Measurements from ENCODE around the gene GAB1.

GAB1 gene

GRCh38 chr4:143351774-143352451 lies 15.2 kb downstream of the GAB1 start:
- H3K9me3 ChIP-seq (ENCODE audit: control insufficient read depth, low read depth, low read length), result no peaks in the 10 kb centered on the region
- H3K4me3 ChIP-seq (ENCODE audit: low read length), result no peak overlapping the region
- no peak overlapping the region for H3K27ac ChIP-seq (ENCODE audit: low read length)
- no peak overlapping the region for H3K9ac ChIP-seq (ENCODE audit: low read length)
- no peaks in the 10 kb centered on the region for H3K27me3 ChIP-seq (ENCODE audit: control insufficient read depth, insufficient read depth, low read length)
- H3K36me3 ChIP-seq (ENCODE audit: control insufficient read depth, low read depth, low read length), result no peaks in the 10 kb centered on the region
- H3K4me1 ChIP-seq (ENCODE audit: control insufficient read depth, low read depth, low read length), result peaks cover 45% of the 10 kb centered on the region

- peaks cover 52% of the 10 kb centered on the region for H3K4me1 ChIP-seq (ENCODE audit: control insufficient read depth, low read depth, low read length)
- no peaks in the 10 kb centered on the region for H3K27me3 ChIP-seq (ENCODE audit: control insufficient read depth, insufficient read depth, low read length)
- H3K27ac ChIP-seq (ENCODE audit: low read length), result no peak overlapping the region
- no peaks in the 10 kb centered on the region for H3K36me3 ChIP-seq (ENCODE audit: control insufficient read depth, low read depth, low read length)
- H3K4me3 ChIP-seq (ENCODE audit: low read length), result no peak overlapping the region
- no peak overlapping the region for H3K9ac ChIP-seq (ENCODE audit: low read length)
- H3K9me3 ChIP-seq (ENCODE audit: control insufficient read depth, low read depth, low read length), result no peaks in the 10 kb centered on the region
These were observed 16.0 kb downstream of the GAB1 start for GRCh38 chr4:143352720-143353119.

GRCh38 chr4:143353797-143354196 lies 17.1 kb downstream of the GAB1 start:
- Histone ChIP-seq H3K4me1 (ENCODE audit: control insufficient read depth, low read depth, low read length) (peaks cover 53% of the 10 kb centered on the region), H3K4me3 (ENCODE audit: low read length) (no peak overlapping the region), H3K9me3 (ENCODE audit: control insufficient read depth, low read depth, low read length) (no peaks in the 10 kb centered on the region), H3K36me3 (ENCODE audit: control insufficient read depth, low read depth, low read length) (no peaks in the 10 kb centered on the region), H3K9ac (ENCODE audit: low read length) (no peak overlapping the region), H3K27me3 (ENCODE audit: control insufficient read depth, insufficient read depth, low read length) (no peaks in the 10 kb centered on the region), H3K27ac (ENCODE audit: low read length) (no peak overlapping the region)

GRCh38 chr4:143354990-143355389 lies 18.3 kb downstream of the GAB1 start:
- Histone ChIP-seq H3K36me3 (ENCODE audit: control insufficient read depth, low read depth, low read length) (no peaks in the 10 kb centered on the region), H3K4me1 (ENCODE audit: control insufficient read depth, low read depth, low read length) (peaks cover 65% of the 10 kb centered on the region), H3K27me3 (ENCODE audit: control insufficient read depth, insufficient read depth, low read length) (no peaks in the 10 kb centered on the region), H3K4me3 (ENCODE audit: low read length) (peak overlapping the region; percentile 4), H3K9me3 (ENCODE audit: control insufficient read depth, low read depth, low read length) (no peaks in the 10 kb centered on the region), H3K9ac (ENCODE audit: low read length) (no peak overlapping the region), H3K27ac (ENCODE audit: low read length) (peak overlapping the region; percentile 61)

- Histone ChIP-seq H3K9me3 (ENCODE audit: control insufficient read depth, low read depth, low read length) (no peaks in the 10 kb centered on the region), H3K4me1 (ENCODE audit: control insufficient read depth, low read depth, low read length) (peaks cover 65% of the 10 kb centered on the region), H3K36me3 (ENCODE audit: control insufficient read depth, low read depth, low read length) (no peaks in the 10 kb centered on the region), H3K9ac (ENCODE audit: low read length) (peak overlapping the region; percentile 18), H3K27me3 (ENCODE audit: control insufficient read depth, insufficient read depth, low read length) (no peaks in the 10 kb centered on the region), H3K27ac (ENCODE audit: low read length) (peak overlapping the region; percentile 61), H3K4me3 (ENCODE audit: low read length) (peak overlapping the region; percentile 4)
These were observed 19.0 kb downstream of the GAB1 start for GRCh38 chr4:143355540-143356217.

GRCh38 chr4:143356493-143356892 lies 19.8 kb downstream of the GAB1 start:
- no peak overlapping the region for H3K27ac ChIP-seq (ENCODE audit: low read length)
- H3K9ac ChIP-seq (ENCODE audit: low read length), result peak overlapping the region; percentile 1
- peaks cover 60% of the 10 kb centered on the region for H3K4me1 ChIP-seq (ENCODE audit: control insufficient read depth, low read depth, low read length)
- no peaks in the 10 kb centered on the region for H3K36me3 ChIP-seq (ENCODE audit: control insufficient read depth, low read depth, low read length)
- no peaks in the 10 kb centered on the region for H3K27me3 ChIP-seq (ENCODE audit: control insufficient read depth, insufficient read depth, low read length)
- H3K9me3 ChIP-seq (ENCODE audit: control insufficient read depth, low read depth, low read length), result no peaks in the 10 kb centered on the region
- H3K4me3 ChIP-seq (ENCODE audit: low read length), result peak overlapping the region; percentile 4

- Histone ChIP-seq H3K4me1 (ENCODE audit: control insufficient read depth, low read depth, low read length) (peaks cover 55% of the 10 kb centered on the region), H3K27ac (ENCODE audit: low read length) (no peak overlapping the region), H3K9me3 (ENCODE audit: control insufficient read depth, low read depth, low read length) (no peaks in the 10 kb centered on the region)
These were observed 20.6 kb downstream of the GAB1 start for GRCh38 chr4:143357161-143357845.

GRCh38 chr4:143358419-143358818 lies 21.7 kb downstream of the GAB1 start:
- peaks cover 53% of the 10 kb centered on the region for H3K4me1 ChIP-seq (ENCODE audit: control insufficient read depth, low read depth, low read length)
- H3K27ac ChIP-seq (ENCODE audit: low read length), result no peak overlapping the region
- H3K4me3 ChIP-seq (ENCODE audit: low read length), result no peak overlapping the region
- no peak overlapping the region for H3K9ac ChIP-seq (ENCODE audit: low read length)
- no peaks in the 10 kb centered on the region for H3K27me3 ChIP-seq (ENCODE audit: control insufficient read depth, insufficient read depth, low read length)
- H3K9me3 ChIP-seq (ENCODE audit: control insufficient read depth, low read depth, low read length), result no peaks in the 10 kb centered on the region
- no peaks in the 10 kb centered on the region for H3K36me3 ChIP-seq (ENCODE audit: control insufficient read depth, low read depth, low read length)

More at GRCh38 chr4:143357161-143357845, 20.6 kb downstream of the GAB1 start:
- Histone ChIP-seq H3K4me3 (ENCODE audit: low read length) (no peak overlapping the region), H3K27me3 (ENCODE audit: control insufficient read depth, insufficient read depth, low read length) (no peaks in the 10 kb centered on the region), H3K9ac (ENCODE audit: low read length) (no peak overlapping the region), H3K36me3 (ENCODE audit: control insufficient read depth, low read depth, low read length) (no peaks in the 10 kb centered on the region)

GRCh38 chr4:143358923-143359643 lies 22.4 kb downstream of the GAB1 start:
- Histone ChIP-seq H3K4me3 (ENCODE audit: low read length) (no peak overlapping the region), H3K27me3 (ENCODE audit: control insufficient read depth, insufficient read depth, low read length) (no peaks in the 10 kb centered on the region), H3K4me1 (ENCODE audit: control insufficient read depth, low read depth, low read length) (peaks cover 54% of the 10 kb centered on the region), H3K36me3 (ENCODE audit: control insufficient read depth, low read depth, low read length) (no peaks in the 10 kb centered on the region), H3K27ac (ENCODE audit: low read length) (no peak overlapping the region), H3K9me3 (ENCODE audit: control insufficient read depth, low read depth, low read length) (no peaks in the 10 kb centered on the region), H3K9ac (ENCODE audit: low read length) (no peak overlapping the region)

- Histone ChIP-seq H3K27ac (ENCODE audit: low read length) (no peak overlapping the region), H3K4me1 (ENCODE audit: control insufficient read depth, low read depth, low read length) (peaks cover 57% of the 10 kb centered on the region), H3K4me3 (ENCODE audit: low read length) (no peak overlapping the region), H3K9ac (ENCODE audit: low read length) (no peak overlapping the region), H3K36me3 (ENCODE audit: control insufficient read depth, low read depth, low read length) (no peaks in the 10 kb centered on the region), H3K9me3 (ENCODE audit: control insufficient read depth, low read depth, low read length) (no peaks in the 10 kb centered on the region), H3K27me3 (ENCODE audit: control insufficient read depth, insufficient read depth, low read length) (no peaks in the 10 kb centered on the region)
These were observed 23.0 kb downstream of the GAB1 start for GRCh38 chr4:143359644-143360193.

All from iPS-18a (cell line).